HG03095 (cell line): ENCODE data around the gene CAT.
"Not testable (repeated sequence)": the region's sequence is repeated elsewhere in the genome, so short reads cannot be mapped to it uniquely, and the experiment has no call there.

ENCODE experiments used
- ATAC-seq: cut with Tn5 transposase; IDR thresholded peaks from one replicate; pipeline ENCODE4 v1.9.1; 2021; ENCODE audit warnings: moderate library complexity; ENCODE audit not compliant: unreplicated experiment

CAT gene

DNA sequence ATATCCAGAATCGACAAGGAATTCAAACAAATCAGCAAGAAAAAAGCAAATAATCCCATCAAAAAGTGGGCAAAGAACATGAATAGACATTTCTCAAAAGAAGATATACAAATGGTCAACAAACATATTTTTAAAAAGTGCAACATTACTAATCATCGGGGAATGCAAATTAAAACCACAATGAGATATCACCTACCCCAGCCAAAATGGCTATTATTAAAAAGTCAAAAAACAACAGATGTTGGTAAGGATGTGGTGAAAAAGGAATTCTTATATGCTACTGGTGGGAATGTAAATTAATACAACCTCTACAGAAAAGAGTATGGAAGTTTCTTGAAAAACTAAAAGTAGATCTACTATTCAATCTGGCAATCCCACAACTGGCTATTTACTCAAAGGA is 13.9 kb upstream of the CAT start:
- ATAC-seq, result not testable (repeated sequence)

DNA sequence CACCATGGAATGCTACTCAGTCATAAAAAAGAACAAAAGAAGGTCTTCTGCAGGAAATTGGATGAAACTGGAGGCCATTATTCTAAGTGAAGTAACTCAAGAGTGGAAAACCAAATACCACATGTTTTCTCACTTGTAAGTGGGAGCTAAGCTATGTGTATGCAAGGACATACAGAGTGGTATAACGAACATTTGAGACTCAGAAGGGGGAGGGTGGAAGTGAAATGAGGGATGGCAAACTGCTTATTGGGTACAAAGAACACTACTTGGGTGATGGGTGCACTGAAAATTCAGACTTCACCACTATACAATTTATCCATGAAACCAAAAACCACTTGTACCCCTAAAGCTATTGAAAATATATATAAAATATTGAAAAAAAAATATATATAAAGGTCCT is 13.4 kb upstream of the CAT start:
- ATAC-seq, result no peak

- ATAC-seq, result no peak
These were observed 12.9 kb upstream of the CAT start for GRCh38 chr11:34425867-34426266.

- no peak for ATAC-seq
These were observed 12.0 kb upstream of the CAT start for GRCh38 chr11:34426766-34427185.

- ATAC-seq, result no peak
These were observed 11.4 kb upstream of the CAT start for GRCh38 chr11:34427186-34427805.

- ATAC-seq, result no peak
These were observed 6.8 kb upstream of the CAT start for GRCh38 chr11:34431979-34432378.

GRCh38 chr11:34432822-34433221 is 5.9 kb upstream of the CAT start:
- no peak for ATAC-seq

DNA sequence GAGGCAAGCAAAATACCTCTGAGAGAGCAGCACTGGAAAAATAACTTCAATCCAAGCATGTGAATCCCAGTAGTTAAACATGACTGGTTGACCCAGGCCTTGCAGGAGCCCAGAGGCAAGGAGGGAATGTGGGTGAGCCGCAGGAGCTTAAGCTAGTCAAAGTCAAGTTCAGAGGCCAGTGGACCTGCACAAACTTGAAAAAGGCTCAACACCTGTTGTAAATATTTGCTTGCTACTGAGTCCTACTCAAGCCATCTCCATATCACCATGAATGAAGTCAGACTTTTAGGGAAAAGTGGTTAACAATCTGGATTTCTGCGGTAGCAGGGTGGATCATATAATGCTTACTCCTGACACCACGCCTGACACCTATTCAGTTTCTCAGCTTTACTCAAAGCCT is 4.8 kb upstream of the CAT start:
- no peak for ATAC-seq

- ATAC-seq, result no peak
These were observed 1.3 kb upstream of the CAT start for GRCh38 chr11:34437224-34438125.

DNA sequence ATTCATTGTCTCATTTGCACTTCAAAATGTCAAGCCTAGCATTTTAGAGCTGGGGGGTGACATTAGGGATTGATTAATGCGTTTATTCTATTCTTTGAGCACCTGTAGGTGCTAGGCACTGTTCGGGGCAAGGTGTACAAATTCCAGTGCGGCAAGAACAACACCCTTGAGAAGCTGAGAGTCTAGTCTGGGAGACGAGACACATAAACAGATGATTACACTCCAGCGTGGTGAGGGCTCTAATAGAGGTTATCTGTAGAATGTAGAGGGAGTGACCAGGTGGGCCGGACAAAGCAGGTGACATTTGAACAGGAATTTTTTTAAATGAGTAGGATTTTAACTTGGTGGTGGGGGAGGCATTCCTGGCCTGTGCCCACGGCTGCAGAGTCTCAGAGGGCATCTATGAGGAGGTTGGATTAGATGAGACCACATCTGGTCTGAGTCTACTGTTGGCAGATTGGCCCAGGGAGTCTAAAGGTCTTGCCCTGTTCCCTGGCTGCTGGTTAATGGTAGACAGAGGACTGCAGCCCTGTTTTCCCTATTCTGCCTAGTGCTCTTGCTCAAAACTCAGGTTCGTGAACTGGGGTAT is 970 bp downstream of the CAT start:
- no peak for ATAC-seq

DNA sequence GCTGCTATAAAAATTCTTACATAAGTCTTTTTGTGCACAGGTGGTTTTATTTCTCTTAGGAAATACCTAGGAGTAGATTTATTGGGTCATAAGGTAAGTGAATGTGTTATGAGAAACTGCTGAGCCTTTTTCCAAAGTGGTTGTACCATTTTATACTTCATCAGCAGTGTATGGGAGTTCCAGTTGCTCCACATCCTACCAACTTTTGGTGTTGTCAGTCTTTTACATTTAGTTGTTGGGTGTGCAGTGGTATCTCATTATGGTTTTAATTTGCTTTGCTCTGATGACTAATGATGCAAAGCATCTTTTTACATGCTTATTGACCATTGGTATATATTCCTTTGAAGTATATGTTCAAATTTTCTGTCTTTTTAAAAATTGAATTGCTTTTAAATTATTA is 3.1 kb downstream of the CAT start:
- ATAC-seq, result no peak

- no peak for ATAC-seq
These were observed 4.4 kb downstream of the CAT start for GRCh38 chr11:34443136-34443535.

DNA sequence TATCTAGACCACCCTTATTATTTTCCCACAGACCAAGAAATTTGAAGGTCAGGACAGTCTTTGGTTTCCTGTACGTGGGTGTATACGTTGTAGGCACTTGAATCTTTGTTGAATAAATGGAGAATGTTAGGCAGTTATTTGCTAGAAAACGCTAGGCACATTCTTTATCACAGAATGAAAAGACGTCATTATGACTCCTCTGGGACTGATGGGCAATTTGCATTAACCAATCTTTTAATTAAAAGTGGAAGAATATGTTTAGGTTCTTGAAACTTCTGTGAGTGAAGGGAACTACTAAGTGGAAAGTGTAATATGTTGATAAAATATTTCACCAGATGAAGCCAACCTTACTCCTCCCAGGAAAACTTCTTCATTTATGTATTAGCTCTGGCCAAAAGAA is 5.7 kb downstream of the CAT start:
- ATAC-seq, result no peak

DNA sequence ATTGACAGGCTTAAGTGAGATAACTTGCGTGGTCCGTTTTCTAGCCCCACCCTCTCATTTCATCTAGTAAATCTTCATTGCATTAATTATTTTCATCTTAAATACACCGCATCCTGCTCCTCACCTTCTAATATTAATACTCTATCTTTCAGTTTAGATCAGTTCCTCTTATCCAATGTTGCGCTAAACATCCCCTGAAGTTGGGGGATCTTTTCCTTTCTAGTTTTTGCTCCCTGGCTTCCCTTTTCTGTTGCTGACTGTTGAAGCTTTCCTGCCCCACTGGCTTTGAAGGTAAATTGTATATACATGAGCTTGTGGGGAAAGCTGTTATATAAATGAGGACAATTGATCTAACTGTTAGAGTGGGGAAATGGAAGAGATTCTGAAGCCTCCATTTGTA is 7.2 kb downstream of the CAT start:
- no peak for ATAC-seq

GRCh38 chr11:34446386-34446785 is 7.7 kb downstream of the CAT start:
- no peak for ATAC-seq

DNA sequence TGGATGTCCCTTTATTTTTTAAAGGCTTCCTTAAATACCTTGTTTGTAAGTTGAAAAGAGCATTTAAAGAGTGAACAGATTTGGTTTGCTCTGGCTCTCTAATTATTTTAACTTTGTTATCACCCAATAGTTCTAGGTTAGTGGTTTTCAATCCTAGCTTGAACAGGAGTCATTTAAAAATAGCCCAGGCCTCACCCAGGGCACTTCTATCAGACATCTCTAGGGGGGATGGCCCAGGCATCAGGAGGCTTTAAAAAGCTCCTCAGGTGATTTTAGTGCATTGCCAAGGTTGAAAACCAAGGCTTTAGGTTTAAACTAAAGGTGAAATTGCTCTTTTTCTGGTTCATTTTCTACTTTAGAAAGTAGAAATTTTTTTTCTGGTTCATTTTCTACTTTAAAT is 8.3 kb downstream of the CAT start:
- no peak for ATAC-seq

GRCh38 chr11:34448223-34448994 is 9.7 kb downstream of the CAT start:
- no peak for ATAC-seq

- ATAC-seq, result no peak
These were observed 10.3 kb downstream of the CAT start for GRCh38 chr11:34449013-34449412.

DNA sequence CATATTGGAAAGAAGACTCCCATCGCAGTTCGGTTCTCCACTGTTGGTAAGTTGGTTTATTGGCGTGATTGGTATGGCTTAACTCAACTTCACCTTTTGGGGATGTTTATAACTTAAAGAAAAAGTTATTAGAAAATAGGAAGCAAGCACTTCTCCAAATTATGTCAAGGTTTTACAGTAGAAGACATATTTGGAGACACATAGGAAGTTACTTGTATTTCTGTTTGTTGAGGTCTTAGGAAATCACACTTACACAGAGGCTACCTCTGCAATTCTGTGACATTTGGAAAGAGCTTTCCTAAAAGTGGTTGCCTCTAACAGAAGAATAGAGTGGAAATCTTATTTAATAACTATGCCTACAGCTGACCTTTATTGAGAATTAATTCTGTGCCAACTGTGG is 12.3 kb downstream of the CAT start:
- ATAC-seq, result no peak

GRCh38 chr11:34454308-34455032 is 15.7 kb downstream of the CAT start:
- no peak for ATAC-seq

- no peak for ATAC-seq
These were observed 18.9 kb downstream of the CAT start for GRCh38 chr11:34457607-34458006.
